AG08396 (cell line): ENCODE measurements around the gene FOXP1.

ENCODE experiments used
- DNase-seq: peaks from one replicate; pipeline ENCODE4 v3.0.0; 2012; ENCODE audit warnings: low spot score, mixed read lengths

The FOXP1 gene

GRCh38 chr3:70970171-70970570 is 613.4 kb downstream of the FOXP1 start:
- no peak for DNase-seq

- no peak for DNase-seq
Measured at GRCh38 chr3:70963431-70964275, 619.9 kb downstream of the FOXP1 start.

DNA sequence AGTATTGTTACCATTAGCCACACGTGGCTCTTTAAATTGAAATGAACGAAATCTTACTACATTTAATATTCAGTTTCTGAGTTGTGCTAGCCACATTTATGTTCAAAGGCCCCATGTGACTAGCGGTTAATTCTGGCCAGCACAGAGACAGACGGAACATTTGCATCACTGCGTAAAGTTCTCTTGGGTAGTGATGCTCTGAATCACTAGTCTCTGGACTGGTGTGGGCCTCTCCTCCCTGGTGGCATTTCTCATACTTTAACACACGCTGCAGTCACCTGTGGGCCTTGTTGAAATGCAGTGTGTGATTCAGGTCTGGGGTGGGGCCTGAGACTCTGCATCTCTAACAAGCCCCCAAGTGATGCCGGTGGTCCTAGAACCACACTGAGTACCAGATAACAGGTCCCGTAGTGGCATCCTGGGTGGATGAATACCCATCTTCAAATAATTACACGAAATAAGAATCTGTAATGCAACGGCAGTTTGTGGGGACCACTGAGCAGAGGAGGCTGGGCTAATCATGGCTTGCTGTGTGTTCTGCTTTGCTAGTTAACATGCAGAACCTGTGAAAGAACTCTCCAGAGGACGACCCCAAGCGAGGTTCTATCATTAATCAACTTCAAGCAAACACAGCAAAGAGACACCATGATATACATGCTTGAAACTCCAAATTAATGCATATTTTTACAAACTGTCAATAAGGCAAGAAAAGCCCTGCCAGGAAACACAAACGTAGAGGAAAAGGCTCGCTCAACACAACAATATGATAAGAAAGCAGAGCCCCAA is 623.8 kb downstream of the FOXP1 start:
- no peak for DNase-seq

DNA sequence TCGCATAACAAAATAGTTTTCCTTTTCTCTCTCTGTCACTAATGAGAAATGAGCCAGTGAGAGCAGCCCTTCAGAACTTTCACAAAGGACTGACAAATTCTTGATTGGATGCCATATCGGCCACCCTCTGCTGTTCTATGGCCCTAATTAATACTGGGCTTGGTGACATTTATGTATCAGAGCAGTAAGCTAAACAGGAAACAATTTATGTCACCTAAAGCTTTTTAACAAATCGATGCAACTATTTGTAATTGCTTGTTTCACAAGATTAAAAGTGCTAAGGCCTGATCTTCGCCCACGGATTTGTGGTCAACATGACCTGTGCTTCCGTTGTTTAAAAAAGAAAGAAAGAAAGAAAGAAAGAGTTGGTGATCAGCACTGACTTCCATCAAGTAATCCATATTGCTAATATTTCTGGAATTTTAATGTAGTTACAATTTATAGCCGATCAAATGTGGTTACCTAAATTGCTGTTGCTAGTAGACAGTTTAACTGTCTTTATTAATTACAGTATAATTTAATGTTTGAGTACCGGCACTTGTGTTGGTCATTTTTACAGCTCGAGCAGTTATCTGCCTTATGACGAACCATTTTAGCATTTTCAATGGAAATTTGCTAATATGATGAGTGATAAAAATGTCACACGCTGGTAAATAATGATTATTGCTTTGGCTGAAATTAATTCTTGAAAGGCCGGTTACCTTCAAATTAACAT is 631.3 kb downstream of the FOXP1 start:
- no peak for DNase-seq

GRCh38 chr3:70951316-70951715 is 632.2 kb downstream of the FOXP1 start:
- DNase-seq = no peak

- no peak for DNase-seq
Measured at GRCh38 chr3:70947579-70947978, 635.9 kb downstream of the FOXP1 start.

- DNase-seq = no peak
Measured at GRCh38 chr3:70943886-70944285, 639.6 kb downstream of the FOXP1 start.

DNA sequence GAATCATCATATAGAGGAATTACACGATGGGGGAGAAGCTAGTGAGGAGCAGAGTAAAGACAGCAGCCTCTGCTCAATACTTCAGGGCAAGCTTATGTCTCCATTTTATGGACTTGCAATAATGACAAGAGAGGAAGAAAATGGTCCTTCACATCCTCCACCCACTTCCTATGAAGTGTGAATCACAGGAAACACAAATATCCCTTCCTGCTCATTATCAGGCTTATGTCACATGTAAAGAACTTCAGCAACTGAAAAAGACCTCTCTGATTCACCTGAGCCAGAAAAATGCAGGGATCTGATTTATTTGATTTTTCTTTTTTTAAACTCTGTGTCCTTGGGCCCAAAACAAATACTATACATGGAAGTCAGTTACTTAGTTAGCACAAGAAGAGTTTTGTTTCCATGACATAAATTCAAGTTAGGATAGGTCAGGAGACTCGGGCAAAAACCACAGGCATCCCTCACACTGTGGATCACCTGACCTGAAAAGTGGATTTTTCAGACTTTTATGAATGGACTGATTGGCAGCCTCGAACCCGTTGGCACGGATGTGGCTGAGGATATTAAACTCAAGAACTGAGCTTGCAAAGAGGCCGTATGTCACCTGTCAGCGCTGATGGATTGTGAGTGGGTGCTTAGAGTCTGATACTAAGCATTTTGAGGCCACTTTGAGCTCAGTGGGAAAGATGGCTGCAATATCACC is 650.3 kb downstream of the FOXP1 start:
- DNase-seq = no peak

DNA sequence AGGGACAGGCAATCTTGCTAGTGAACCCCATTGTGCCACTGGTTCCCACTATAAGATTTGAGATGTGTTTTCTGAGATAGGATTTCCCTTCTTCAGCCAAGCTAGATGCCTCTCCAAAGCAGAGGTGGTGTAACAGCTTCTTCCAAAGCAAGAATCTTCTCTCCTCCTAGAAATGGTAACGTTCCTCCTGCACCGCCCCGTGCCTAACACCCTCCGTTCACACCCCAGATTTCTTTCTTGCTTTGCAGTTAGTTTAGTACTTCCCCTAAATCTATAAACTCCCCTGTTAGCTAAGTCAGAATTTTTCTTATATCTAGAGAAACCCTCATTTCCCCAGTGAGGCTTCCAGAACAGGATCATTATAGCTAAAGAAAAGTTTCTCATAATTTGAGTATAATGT is 653.5 kb downstream of the FOXP1 start:
- no peak for DNase-seq

GRCh38 chr3:70927239-70927638 is 656.3 kb downstream of the FOXP1 start:
- no peak for DNase-seq

DNA sequence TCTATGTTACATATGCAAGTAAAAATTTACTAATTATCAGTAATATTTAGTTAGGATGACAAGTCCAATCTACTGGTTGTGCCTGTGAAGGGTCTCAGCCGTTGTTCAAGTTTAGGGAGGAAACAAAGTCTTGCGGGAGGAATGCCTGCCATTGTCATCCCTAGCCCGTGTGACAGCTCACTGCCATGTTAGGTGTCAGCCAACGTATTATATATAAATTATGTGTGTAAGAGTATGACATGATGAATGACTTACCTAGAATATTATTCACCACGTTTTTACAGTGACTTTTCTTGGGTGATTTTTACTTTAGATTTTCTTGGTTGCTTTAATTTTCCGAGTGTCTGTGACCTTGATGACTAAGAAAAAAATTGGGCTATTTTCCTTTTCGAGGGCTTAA is 656.7 kb downstream of the FOXP1 start:
- no peak for DNase-seq

- DNase-seq = no peak
Measured at GRCh38 chr3:70919661-70920060, 663.9 kb downstream of the FOXP1 start.

DNA sequence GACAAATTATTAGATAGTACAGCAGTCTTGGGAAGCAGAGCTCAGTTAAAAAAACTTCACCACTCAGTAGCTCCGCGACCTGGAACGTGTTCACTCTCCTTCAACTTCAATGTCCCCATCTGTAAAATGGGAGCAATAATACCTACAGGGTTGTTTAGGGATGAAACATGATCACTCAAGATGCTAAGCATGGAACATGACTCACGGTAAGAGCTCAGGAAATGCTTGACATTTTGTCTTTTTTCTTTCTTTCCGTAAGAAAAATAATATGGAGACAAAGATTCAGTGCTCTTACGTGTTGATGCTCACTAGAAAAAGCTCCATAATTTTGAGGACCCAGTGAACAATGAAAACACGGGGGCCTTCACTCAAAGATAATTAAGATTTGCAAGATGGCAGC is 664.4 kb downstream of the FOXP1 start:
- no peak for DNase-seq

DNA sequence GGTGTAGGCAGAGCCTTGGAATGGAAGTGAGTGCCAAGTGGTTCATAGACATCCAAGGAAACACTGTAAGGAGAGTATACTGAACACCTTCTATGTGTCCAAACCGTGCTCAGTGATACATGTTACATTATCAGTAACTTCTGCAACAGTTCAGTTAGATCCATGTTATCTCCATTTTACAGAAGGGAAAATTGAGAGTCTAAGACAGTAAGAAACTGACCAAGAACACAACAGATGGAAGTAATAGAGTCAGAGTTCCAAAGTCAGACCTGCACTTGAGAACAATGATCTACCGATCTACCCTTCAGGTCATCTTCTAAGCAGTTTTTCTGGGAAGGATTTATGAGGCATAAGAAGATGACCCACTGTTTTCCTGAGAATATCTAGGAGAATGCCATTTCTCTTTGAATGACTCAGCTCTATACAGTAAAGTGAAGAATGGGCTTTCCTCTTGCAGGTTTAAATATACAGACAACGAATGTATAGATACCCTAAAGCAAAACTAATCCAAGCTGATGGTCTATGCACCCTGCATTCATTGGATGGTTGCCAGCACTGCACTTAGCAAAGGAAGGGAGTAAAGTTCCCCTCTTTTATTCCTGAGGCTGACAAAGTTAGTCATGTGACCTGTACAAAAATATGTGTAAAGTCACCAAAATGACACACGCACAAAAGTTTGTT is 667.0 kb downstream of the FOXP1 start:
- DNase-seq = no peak

- DNase-seq = no peak
Measured at GRCh38 chr3:70914862-70915261, 668.7 kb downstream of the FOXP1 start.

- DNase-seq = no peak
Measured at GRCh38 chr3:70911719-70912118, 671.8 kb downstream of the FOXP1 start.

DNA sequence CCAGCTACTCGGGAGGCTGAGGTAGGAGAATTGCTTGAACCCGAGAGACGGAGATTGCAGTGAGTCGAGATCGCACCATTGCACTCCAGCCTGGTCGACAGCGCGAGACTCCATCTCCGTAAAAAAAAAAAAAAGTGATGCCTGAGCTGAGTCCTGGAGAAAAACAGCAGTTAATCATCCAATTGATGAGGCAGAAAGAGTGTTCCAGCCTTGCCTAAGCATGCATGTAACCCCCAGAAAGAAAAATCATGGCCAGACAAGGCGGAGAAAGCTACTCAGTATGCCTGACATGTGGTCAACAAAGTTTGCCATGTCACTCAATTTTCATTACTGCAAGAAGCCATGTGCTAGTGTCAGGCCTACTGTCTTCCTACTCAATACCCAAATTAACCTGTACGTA is 678.0 kb downstream of the FOXP1 start:
- no peak for DNase-seq
